CD4-positive, alpha-beta T cell (primary cell): ENCODE data around the gene KRTAP16-1. TPM values are rescaled to one million over a fixed set of nuclear protein-coding genes. Genes with fewer than 3 reads are reported as not detected.

Experiments
- ATAC-seq: fragments of 200-7000 bp; cut with Tn5 transposase; one replicate; pipeline ENCODE4 v1.10.0; 2022; ENCODE audit warnings: mild to moderate bottlenecking; ENCODE audit not compliant: poor library complexity
- CTCF ChIA-PET: fragments of 350-600 bp; sonication (Branson Sonifier 250); formaldehyde crosslinking; loops from one replicate; lab custom pipeline; 2021; ENCODE audit warnings: antibody characterized with exemption, inconsistent platforms; lab: Charles Lee
- POLR2A ChIA-PET: fragments of 350-600 bp; sonication (Branson Sonifier 250); formaldehyde crosslinking; loops from one replicate; lab custom pipeline; 2021; ENCODE audit warnings: antibody characterized with exemption, inconsistent platforms; lab: Charles Lee
- DNase-seq, 14 experiments: peaks; one replicate each; pipeline ENCODE4 v3.0.0-alpha.2; 2013 to 2020; ENCODE audit warnings: mixed read lengths in 2 of 14
- H3K27ac ChIP-seq, 2 donors: one replicate each; pipeline versions ENCODE4 v1.5.1 to v1.7.0; 2013; ENCODE audit warnings: low read length in 2 of 2, low read depth in 1 of 2, mild to moderate bottlenecking in 1 of 2
- H3K27me3 ChIP-seq, 2 experiments: 1 replicate in 1 of 2; 2 replicates in 1 of 2; pipeline versions ENCODE4 v1.6.1 to v1.7.0; 2013; ENCODE audit warnings: low read length in 2 of 2, control low read depth in 1 of 2, mild to moderate bottlenecking in 1 of 2, moderate library complexity in 1 of 2; ENCODE audit not compliant: insufficient read depth in 2 of 2, control insufficient read depth in 1 of 2
- H3K36me3 ChIP-seq: one replicate; pipeline ENCODE4 v1.6.1; 2013; ENCODE audit warnings: low read length, control low read depth; ENCODE audit not compliant: insufficient read depth
- H3K4me1 ChIP-seq: one replicate; pipeline ENCODE4 v1.6.1; 2013; ENCODE audit warnings: low read length, control low read depth; ENCODE audit not compliant: insufficient read depth
- H3K4me3 ChIP-seq: one replicate; pipeline ENCODE4 v1.5.1; 2013; ENCODE audit warnings: mild to moderate bottlenecking, low read length, moderate library complexity
- H3K9me3 ChIP-seq, 2 experiments: 1 replicate in 1 of 2; 2 replicates in 1 of 2; pipeline versions ENCODE4 v1.6.1 to v1.7.0; 2013; ENCODE audit warnings: low read length in 2 of 2, mild to moderate bottlenecking in 2 of 2, control low read depth in 1 of 2, moderate library complexity in 1 of 2; ENCODE audit not compliant: control insufficient read depth in 1 of 2, insufficient read depth in 1 of 2
- H3K27ac Mint-ChIP-seq: one replicate; pipeline ENCODE4 v1.8.0; 2020; ENCODE audit warnings: mixed read lengths
- H3K27me3 Mint-ChIP-seq: one replicate; pipeline ENCODE4 v1.8.0; 2021; ENCODE audit warnings: mixed read lengths
- H3K36me3 Mint-ChIP-seq: one replicate; pipeline ENCODE4 v1.8.0; 2021; ENCODE audit warnings: low read depth, mixed read lengths
- H3K4me1 Mint-ChIP-seq: one replicate; pipeline ENCODE4 v1.8.0; 2021; ENCODE audit warnings: low read depth, mixed read lengths
- H3K4me3 Mint-ChIP-seq: one replicate; pipeline ENCODE4 v1.8.0; 2020; ENCODE audit warnings: mild to moderate bottlenecking, mixed read lengths
- H3K9me3 Mint-ChIP-seq: one replicate; pipeline ENCODE4 v1.8.0; 2020; ENCODE audit warnings: mixed read lengths
- intact Hi-C, 2 experiments: fragments of 100-400 bp; cut with DNase I in 1 of 2; cut with micrococcal nuclease in 1 of 2; formaldehyde crosslinking; loops; one replicate each; pipeline versions ENCODE4 v1.15.1 to v1.9.0; 2023 to 2025; cut with DNase I, micrococcal nuclease
- total RNA-seq, 174 experiments: library from RNA in 2 of 174; stranded (reverse) in 2 of 174; gene quantifications; one replicate each; pipeline ENCODE4 v1.2.3 and lab custom pipeline; 2021 to 2026
- TF ChIP-seq, protein P1 (sequence below): fragments of 200-600 bp; IDR thresholded peaks from one replicate; pipeline ENCODE4 v1.8.0; 2022; ENCODE audit warnings: antibody characterized with exemption, mild to moderate bottlenecking

The KRTAP16-1 gene
- total RNA-seq, 2 experiments from 2014 or later = 1.0 to 1.1 TPM

DNA sequence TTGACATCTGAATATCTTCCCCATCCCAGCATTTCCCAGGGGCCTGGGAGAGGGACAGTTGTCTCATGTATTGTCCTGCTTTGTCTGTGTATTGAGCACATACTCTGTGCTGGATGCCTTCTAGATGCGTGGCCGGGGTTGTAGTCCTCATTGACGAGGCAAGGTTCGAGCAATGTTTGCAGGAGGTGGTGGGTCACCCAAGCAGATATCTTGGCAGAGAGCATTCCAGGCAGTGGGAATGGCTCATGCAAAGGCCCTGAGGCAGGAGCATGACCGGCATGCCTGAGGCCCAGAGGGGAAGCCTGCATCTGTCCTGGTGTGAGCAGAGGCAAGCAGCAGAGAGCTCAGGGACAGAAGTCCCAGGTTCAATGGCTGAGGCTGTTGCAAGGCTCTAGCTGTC lies 24.0 kb upstream of the KRTAP16-1 start:
- Mint-ChIP-seq H3K4me1 (peaks cover 58% of the 10 kb centered on the region), H3K36me3 (no peaks in the 10 kb centered on the region), H3K27me3 (no peaks in the 10 kb centered on the region), H3K9me3 (no peaks in the 10 kb centered on the region), H3K27ac (peak overlapping the region; percentile 94), H3K4me3 (no peak overlapping the region)
- ChIA-PET POLR2A (interaction anchor here (2.1 kb wide), 1 partner anchor 25 kb away, joined by 6 read pairs; no protein-coding TSS in a partner anchor), CTCF (interaction anchor here (2.5 kb wide), 1 partner anchor 11 kb away, joined by 10 read pairs; no protein-coding TSS in a partner anchor)
- Histone ChIP-seq H3K27ac (no peak overlapping the region), H3K4me1 (peaks cover 61% of the 10 kb centered on the region), H3K27me3 (no peaks in the 10 kb centered on the region), H3K36me3 (no peaks in the 10 kb centered on the region), H3K4me3 (no peak overlapping the region), H3K9me3 (no peaks in the 10 kb centered on the region)
- DNase-seq = no peak
- intact Hi-C loops = no loop called here
- no peak for ATAC-seq
- TF ChIP-seq, protein P1, sequence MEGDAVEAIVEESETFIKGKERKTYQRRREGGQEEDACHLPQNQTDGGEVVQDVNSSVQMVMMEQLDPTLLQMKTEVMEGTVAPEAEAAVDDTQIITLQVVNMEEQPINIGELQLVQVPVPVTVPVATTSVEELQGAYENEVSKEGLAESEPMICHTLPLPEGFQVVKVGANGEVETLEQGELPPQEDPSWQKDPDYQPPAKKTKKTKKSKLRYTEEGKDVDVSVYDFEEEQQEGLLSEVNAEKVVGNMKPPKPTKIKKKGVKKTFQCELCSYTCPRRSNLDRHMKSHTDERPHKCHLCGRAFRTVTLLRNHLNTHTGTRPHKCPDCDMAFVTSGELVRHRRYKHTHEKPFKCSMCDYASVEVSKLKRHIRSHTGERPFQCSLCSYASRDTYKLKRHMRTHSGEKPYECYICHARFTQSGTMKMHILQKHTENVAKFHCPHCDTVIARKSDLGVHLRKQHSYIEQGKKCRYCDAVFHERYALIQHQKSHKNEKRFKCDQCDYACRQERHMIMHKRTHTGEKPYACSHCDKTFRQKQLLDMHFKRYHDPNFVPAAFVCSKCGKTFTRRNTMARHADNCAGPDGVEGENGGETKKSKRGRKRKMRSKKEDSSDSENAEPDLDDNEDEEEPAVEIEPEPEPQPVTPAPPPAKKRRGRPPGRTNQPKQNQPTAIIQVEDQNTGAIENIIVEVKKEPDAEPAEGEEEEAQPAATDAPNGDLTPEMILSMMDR = no peak

DNA sequence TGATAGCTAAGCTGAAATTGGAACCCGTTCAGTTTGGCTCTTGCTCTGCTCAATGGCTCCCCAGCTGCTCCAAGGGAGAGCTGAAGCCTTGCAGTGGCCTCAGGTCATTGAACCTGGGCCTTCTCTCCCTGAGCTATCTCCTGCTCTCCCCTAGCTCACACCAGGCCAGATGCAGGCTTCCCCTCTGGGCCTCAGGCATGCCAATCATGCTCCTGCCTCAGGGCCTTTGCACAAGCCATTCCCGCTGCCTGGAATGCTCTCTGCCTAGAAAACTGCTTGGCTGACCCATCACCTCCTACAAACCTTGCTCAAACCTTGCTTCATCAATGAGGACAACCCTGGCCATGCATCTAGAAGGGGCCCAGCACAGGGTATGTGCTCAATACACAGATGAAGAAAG lies 23.1 kb upstream of the KRTAP16-1 start:
- H3K27ac Mint-ChIP-seq = no peak overlapping the region
- H3K4me1 ChIP-seq = peaks cover 65% of the 10 kb centered on the region

DNA sequence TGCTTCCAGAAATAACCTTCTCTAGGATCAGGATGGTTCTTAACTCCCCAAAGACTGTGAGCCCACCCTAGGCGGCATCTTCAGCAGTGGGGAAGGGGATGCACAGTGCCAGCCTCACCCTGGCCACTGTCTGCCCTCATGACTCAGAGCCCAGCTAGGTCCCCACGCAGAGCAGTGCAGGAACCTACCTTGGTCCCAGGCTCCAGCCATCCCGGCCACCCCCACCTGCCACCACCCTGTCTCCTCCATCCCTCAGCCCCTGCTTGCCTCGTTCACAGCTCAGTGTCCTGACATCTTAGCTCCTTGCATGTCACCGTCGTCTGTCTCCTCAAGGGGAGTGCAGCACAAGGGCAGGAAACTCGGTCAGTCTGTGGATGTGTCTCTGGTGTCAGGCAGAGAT lies 22.5 kb upstream of the KRTAP16-1 start:
- no peaks in the 10 kb centered on the region for H3K36me3 ChIP-seq
- H3K27me3 ChIP-seq = no peaks in the 10 kb centered on the region
- Mint-ChIP-seq H3K27me3 (no peaks in the 10 kb centered on the region), H3K4me1 (peaks cover 57% of the 10 kb centered on the region), H3K36me3 (no peaks in the 10 kb centered on the region), H3K27ac (no peak overlapping the region), H3K4me3 (no peak overlapping the region), H3K9me3 (no peaks in the 10 kb centered on the region)
- ATAC-seq (no peak), DNase-seq (no peak)
- POLR2A ChIA-PET = interaction anchor here (1.4 to 1.5 kb wide), 2 partner anchors 9 kb away, joined by 3 to 5 read pairs; no protein-coding TSS in a partner anchor
- peaks cover 65% of the 10 kb centered on the region for H3K4me1 ChIP-seq
- H3K4me3 ChIP-seq = no peak overlapping the region
- CTCF ChIA-PET = interaction anchor here (1.3 kb wide), 1 partner anchor 10 kb away, joined by 6 read pairs; no protein-coding TSS in a partner anchor
- TF ChIP-seq, protein P1 = no peak
- intact Hi-C loops = no loop called here
- H3K27ac ChIP-seq = no peak overlapping the region
- H3K9me3 ChIP-seq = no peaks in the 10 kb centered on the region

More for the DNA sequence above, 23.1 kb upstream of the KRTAP16-1 start:
- H3K9me3 Mint-ChIP-seq = no peaks in the 10 kb centered on the region
- H3K4me3 Mint-ChIP-seq = no peak overlapping the region
- TF ChIP-seq, protein P1 = no peak
- no peaks in the 10 kb centered on the region for H3K27me3 Mint-ChIP-seq
- no peak overlapping the region for H3K27ac ChIP-seq
- no peaks in the 10 kb centered on the region for H3K36me3 Mint-ChIP-seq
- ChIA-PET POLR2A (interaction anchor here (1.4 to 1.5 kb wide), 2 partner anchors 8 to 10 kb away, joined by 3 to 5 read pairs; no protein-coding TSS in a partner anchor), CTCF (no interaction called here)
- ATAC-seq = no peak
- no peaks in the 10 kb centered on the region for H3K36me3 ChIP-seq
- H3K4me1 Mint-ChIP-seq = peaks cover 52% of the 10 kb centered on the region
- H3K4me3 ChIP-seq = no peak overlapping the region
- no peak for DNase-seq
- H3K27me3 ChIP-seq = no peaks in the 10 kb centered on the region
- intact Hi-C loops = no loop called here
- H3K9me3 ChIP-seq = no peaks in the 10 kb centered on the region
